ENCODE measurements around the gene RUNX3. TPM values are rescaled to one million over a fixed set of nuclear protein-coding genes. Genes with fewer than 3 reads are reported as not detected.
A peak's percentile ranks its signal among the peaks of the same experiment; 100 is the strongest.

RUNX3 gene
- total and polyA plus RNA-seq, 8 donors = 0.98 to 8.7 (median 1.5) TPM

- Histone ChIP-seq H3K4me3 (no peak overlapping the region), H3K27ac (no peak overlapping the region), H3K27me3 (peaks cover 0 to 70% of the 10 kb centered on the region in 2 donors), H3K36me3 (peaks cover 0 to 29% of the 10 kb centered on the region in 2 donors), H3K4me1 (no peaks in the 10 kb centered on the region), H3K9me3 (no peaks in the 10 kb centered on the region)
- TF ChIP-seq CTCF (IDR thresholded peaks at IDR 0.05) = no peak
- ATAC-seq (no peak), DNase-seq (peak in 1 of 4 donors; percentile 24)
- intact Hi-C loops (cut with DNase I) = no loop called here
These were observed 28.9 kb downstream of the RUNX3 start for GRCh38 chr1:24900985-24901781.

- DNase-seq (peak in 1 of 4 donors; percentile 16), ATAC-seq (no peak)
- no peaks in the 10 kb centered on the region for H3K9me3 ChIP-seq
- intact Hi-C loops (cut with DNase I) = no loop called here
- no peaks in the 10 kb centered on the region for H3K4me1 ChIP-seq
- TF ChIP-seq CTCF (IDR thresholded peaks at IDR 0.05) = no peak
- H3K27me3 ChIP-seq = peaks cover 0 to 68% of the 10 kb centered on the region in 2 donors
- H3K36me3 ChIP-seq = peaks cover 0 to 26% of the 10 kb centered on the region in 2 donors
- H3K4me3 ChIP-seq = no peak overlapping the region
- H3K27ac ChIP-seq = no peak overlapping the region
These were observed 29.6 kb downstream of the RUNX3 start for GRCh38 chr1:24900486-24900849.

- H3K4me3 ChIP-seq = no peak overlapping the region
- intact Hi-C loops (cut with DNase I) = no loop called here
- H3K36me3 ChIP-seq = peaks cover 0 to 25% of the 10 kb centered on the region in 2 donors
- no peaks in the 10 kb centered on the region for H3K9me3 ChIP-seq
- peaks cover 0 to 64% of the 10 kb centered on the region in 2 donors for H3K27me3 ChIP-seq
- no peaks in the 10 kb centered on the region for H3K4me1 ChIP-seq
- H3K27ac ChIP-seq = no peak overlapping the region
- no peak for TF ChIP-seq CTCF (IDR thresholded peaks at IDR 0.05)
- no peak for ATAC-seq
- peak in 1 of 4 donors; percentile 4 for DNase-seq
These were observed 30.2 kb downstream of the RUNX3 start for GRCh38 chr1:24899581-24900485.

GRCh38 chr1:24898909-24899439 is 31.1 kb downstream of the RUNX3 start:
- no peak for TF ChIP-seq CTCF (IDR thresholded peaks at IDR 0.05)
- Histone ChIP-seq H3K4me1 (no peaks in the 10 kb centered on the region), H3K4me3 (no peak overlapping the region), H3K36me3 (peaks cover 0 to 18% of the 10 kb centered on the region in 2 donors), H3K27ac (no peak overlapping the region), H3K9me3 (no peaks in the 10 kb centered on the region), H3K27me3 (peaks cover 0 to 58% of the 10 kb centered on the region in 2 donors)
- no peak for ATAC-seq
- peak in 2 of 4 donors; percentile 10 to 20 for DNase-seq
- intact Hi-C loops (cut with DNase I) = no loop called here
